ENCODE measurements around the gene ELF5. TPM values are rescaled to one million over a fixed set of nuclear protein-coding genes. Genes with fewer than 3 reads are reported as not detected.

ELF5 gene
- total RNA-seq, 4 donors from 2014 or later: not detected

DNA sequence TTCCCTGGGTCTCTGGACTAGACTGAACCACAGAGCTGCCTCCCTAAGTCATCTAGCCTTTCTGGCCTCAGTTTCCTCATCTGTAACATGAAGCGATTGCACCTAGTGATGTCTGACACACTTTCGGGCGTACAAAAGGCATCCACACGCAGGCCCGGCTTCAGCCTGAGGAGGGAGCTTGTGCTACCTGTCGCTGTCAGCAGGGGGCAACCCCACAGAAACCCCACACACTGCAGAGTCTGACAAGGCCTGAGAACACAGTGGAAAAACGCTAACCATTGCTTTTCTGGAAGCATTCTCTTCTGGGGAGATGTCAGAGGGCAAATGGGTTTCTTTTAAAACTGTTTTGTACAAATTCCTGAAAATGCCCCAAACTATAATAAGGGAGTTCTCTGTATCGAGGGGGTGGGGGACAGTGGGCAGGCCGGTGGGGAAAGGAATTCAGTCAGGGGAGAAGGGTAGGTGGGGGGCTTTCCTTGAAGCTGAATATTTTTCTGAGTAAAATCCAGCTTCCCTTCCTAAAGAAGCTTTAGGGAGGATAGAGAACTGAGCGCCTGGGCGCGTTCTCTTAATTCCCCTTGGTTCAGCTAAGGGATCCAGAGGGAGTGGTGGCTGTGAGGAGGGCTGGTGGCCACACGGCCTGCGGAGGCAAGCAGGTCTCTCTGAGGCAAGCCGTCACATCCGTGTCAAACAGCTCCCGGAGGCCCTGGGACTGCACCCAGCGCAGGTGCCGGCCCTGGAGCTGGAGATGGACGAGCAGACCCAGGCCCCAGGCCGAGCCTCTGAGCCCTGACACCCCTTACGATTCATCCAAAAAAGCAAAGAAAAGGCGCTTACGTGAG, 533 bp downstream of the ELF5 start:
- DNase-seq (ENCODE audit: low spot score): no peak
- TF ChIP-seq, protein P1, sequence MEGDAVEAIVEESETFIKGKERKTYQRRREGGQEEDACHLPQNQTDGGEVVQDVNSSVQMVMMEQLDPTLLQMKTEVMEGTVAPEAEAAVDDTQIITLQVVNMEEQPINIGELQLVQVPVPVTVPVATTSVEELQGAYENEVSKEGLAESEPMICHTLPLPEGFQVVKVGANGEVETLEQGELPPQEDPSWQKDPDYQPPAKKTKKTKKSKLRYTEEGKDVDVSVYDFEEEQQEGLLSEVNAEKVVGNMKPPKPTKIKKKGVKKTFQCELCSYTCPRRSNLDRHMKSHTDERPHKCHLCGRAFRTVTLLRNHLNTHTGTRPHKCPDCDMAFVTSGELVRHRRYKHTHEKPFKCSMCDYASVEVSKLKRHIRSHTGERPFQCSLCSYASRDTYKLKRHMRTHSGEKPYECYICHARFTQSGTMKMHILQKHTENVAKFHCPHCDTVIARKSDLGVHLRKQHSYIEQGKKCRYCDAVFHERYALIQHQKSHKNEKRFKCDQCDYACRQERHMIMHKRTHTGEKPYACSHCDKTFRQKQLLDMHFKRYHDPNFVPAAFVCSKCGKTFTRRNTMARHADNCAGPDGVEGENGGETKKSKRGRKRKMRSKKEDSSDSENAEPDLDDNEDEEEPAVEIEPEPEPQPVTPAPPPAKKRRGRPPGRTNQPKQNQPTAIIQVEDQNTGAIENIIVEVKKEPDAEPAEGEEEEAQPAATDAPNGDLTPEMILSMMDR (IDR thresholded peaks at IDR 0.05): no peak

DNA sequence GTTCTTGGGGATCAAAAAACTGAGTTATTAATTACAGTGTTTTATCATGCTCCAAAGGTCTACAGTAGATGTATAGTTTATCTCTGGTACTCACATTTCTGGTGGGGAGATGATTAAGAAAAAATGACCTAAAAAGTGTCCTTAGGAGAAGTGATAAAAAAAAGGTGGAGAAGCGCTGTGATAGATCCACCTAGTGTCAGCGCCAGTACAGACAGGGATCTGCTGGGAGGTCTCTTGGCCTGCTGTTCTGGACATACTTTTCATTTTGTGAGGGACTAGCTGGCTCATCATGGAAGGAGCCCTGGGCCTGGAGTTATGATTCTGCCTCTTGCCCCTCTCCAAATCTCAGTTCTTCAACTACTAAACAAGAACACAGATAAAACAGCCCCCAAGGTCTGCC, 2.9 kb downstream of the ELF5 start:
- TF ChIP-seq, protein P1 (IDR thresholded peaks at IDR 0.05): no peak
- no peak for DNase-seq (ENCODE audit: low spot score)
- ATAC-seq (ENCODE audit: low FRiP score): no peak

More for the DNA sequence above, 533 bp downstream of the ELF5 start:
- ATAC-seq (ENCODE audit: low FRiP score): no peak

DNA sequence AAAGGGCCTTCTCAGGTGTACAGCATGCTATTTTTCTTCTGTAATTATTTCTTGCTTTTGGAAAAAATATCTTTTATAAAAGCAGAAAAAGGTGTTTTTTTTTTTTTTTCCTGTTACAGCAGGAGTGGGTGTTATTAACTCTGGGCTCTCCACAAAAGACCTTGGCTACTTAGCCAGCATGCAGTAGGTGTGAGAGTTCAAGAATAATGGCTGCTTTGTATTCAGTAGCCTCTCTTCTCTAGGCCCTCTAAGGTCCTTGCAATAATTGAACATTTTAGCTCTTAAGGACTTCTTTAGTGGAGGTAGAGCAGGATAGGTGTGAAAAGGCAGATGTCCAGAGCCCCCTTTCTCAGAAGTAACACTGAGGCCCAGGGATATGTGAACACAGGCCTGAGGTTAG, 3.4 kb downstream of the ELF5 start:
- TF ChIP-seq, protein P1 (IDR thresholded peaks at IDR 0.05): no peak
- ATAC-seq (ENCODE audit: low FRiP score) (no peak), DNase-seq (ENCODE audit: low spot score) (no peak)

DNA sequence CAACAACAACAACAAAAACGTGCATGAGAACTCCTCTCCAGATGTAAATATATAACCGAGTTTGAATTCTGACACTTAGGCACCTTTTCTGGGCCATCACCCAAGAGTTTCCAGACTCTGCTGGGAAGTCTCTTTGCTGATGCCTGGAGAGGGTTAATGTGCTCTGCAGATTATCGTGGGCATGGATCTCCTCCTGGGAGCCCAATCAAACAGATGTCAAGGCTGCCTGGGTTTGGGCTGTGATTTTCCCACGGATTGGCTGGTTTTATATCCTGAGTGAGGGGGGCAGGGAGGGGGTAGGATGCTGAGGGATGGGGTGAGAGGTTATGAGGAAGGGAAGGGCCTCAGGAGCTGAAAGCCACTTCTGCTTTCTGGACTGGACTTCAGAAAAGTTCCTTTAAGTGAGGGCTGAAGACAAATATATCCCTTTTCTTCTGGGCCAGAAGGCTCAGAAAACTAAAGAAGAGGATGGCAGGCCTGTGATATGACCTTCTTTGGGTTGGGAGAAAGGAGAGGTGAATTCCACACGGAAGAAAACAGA, 4.2 kb downstream of the ELF5 start:
- DNase-seq (ENCODE audit: low spot score) (no peak), ATAC-seq (ENCODE audit: low FRiP score) (no peak)
- TF ChIP-seq, protein P1 (IDR thresholded peaks at IDR 0.05): no peak

DNA sequence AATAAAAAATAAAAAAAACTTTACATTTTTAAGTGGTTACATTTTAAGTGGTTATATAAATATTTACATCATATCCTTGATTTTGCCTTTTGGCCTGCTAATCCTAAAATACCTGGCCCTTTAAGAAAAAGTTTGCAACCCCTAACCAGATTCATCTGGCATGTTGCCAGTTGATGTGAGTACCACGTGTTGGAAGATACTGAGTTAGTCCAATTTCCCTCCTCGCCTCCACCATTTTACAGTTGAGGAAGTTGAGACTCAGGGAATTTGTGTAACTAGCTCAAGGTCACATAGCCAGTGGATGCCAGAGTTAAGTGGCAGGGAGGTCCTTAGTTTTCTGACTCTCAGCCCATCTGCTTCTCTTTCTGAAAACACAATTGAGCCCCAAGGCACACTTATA, 5.1 kb downstream of the ELF5 start:
- no peak for ATAC-seq (ENCODE audit: low FRiP score)
- DNase-seq (ENCODE audit: low spot score): no peak
- TF ChIP-seq, protein P1 (IDR thresholded peaks at IDR 0.05): no peak

DNA sequence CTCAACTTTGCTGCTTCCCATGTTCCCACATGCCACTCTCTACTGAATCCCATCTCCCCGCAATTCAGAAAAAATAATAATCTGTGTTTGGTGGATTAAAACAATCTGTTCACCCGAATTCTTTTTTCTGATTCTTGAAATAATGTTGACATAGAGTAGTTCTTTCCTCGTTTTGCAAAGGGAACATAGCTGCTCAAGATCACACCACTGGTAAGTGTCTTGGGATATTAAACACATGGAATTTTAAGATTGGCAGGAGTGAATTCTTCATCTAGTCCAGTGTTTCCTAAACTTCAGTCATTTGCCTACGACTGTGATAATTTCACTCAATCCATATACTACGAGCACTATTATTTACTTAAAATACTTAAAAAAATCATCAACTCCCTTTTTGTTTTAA, 6.0 kb downstream of the ELF5 start:
- ATAC-seq (ENCODE audit: low FRiP score) (no peak), DNase-seq (ENCODE audit: low spot score) (no peak)
- TF ChIP-seq, protein P1 (IDR thresholded peaks at IDR 0.05): no peak

DNA sequence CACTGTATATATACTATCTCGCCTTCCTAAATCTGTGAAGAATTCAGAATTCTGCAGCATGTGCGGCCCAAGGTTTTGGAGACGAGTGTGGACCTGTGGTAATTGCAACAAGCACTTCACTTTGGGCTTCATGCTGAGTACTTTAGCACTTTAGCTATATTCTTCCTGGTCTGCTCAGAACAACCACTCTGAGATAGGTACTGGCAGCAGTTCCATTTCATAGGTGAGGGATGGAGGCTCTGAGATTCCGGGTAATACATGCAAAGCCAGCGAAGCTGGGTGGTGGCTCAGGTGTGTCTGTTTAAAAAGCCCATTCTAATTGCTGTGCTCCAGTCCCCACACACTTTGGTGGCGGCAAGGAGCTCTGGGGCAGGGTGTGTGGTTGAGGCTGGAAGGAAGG, 6.4 kb downstream of the ELF5 start:
- TF ChIP-seq, protein P1 (IDR thresholded peaks at IDR 0.05): no peak
- DNase-seq (ENCODE audit: low spot score) (no peak), ATAC-seq (ENCODE audit: low FRiP score) (no peak)

All from omental fat pad (tissue), 4 donors.